ENCODE measurements around the gene EYA4.
"Not testable (repeated sequence)": the region's sequence is repeated elsewhere in the genome, so short reads cannot be mapped to it uniquely, and the experiment has no call there.

The EYA4 gene

DNA sequence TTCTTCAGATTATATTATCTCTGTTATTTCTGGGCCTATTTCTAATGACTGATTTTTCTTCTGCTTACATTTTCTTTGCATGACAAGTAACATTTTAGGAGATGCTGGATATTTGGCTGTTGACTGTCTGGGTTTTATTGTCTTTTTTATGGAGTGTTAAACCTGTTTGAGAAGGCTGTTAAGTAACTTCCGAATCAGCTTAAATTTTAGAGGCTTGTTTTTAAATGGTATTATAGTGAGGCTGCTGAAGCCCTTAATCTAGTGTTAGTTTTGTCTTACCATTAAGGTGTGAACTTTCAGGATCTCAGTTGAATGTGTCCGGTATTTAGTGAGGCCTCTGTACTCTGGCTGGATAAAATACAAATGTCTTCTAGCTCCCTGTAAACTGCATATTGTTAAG, 109.8 kb downstream of the EYA4 start:
- DNase-seq (ENCODE audit: low read depth in 2 of 2), result no peak

DNA sequence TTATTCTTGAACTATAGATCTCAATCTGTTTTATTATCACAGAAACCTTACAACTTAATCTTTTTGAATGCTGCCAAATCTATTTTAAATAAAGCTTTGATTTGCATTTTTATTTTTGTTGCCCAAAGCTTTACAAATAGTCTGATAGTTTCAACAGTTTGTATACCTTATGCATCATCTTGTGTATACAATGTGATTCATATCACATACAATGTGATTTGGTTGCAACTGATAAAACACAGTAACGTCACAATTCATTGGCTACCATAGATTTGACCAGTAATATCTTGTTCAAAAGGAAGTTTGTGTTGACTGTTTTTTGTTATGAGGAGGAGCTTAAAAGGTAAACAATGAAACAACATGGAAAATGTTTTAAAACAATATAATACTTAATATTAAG, 110.9 kb downstream of the EYA4 start:
- no peak for DNase-seq (ENCODE audit: low read depth in 2 of 2)

DNA sequence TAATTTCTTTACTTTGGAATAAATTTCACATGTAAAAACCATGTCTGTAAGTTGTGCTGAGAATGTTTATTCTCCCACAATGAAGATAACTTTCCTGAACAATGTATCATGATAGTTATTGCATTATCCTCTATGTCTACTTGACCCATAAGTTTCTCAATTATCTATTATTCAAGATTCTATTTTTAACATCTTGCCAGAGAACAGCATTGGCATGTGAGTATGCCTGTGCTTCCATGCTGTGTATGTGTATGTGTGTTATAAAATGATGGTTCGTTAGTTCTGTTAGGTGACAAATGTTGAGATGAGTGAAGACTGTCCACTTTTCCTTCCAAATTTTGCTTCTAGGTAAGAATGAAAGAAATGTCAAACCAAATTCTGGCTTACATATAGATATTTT, 111.9 kb downstream of the EYA4 start:
- DNase-seq (ENCODE audit: low read depth in 2 of 2), result no peak

DNA sequence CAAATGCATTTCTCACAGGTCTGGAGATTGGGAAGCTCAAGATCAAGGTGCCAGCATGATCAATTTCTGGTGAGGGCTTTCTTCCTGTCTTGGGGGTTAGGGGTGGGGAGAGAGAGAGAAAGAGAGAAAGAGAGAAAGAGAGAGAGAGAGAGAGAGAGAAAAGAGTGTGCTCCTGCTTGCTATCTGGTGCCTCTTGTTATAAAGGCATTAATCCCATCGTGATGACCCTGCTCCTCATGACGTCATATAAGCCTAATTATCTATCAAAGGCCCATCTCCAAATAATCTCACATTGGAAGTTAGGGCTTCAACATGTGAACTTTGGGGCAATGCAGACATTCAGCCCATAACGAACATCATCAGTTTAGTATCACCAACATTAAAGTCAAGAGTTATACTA, 114.8 kb downstream of the EYA4 start:
- no peak for DNase-seq (ENCODE audit: low read depth in 2 of 2)

DNA sequence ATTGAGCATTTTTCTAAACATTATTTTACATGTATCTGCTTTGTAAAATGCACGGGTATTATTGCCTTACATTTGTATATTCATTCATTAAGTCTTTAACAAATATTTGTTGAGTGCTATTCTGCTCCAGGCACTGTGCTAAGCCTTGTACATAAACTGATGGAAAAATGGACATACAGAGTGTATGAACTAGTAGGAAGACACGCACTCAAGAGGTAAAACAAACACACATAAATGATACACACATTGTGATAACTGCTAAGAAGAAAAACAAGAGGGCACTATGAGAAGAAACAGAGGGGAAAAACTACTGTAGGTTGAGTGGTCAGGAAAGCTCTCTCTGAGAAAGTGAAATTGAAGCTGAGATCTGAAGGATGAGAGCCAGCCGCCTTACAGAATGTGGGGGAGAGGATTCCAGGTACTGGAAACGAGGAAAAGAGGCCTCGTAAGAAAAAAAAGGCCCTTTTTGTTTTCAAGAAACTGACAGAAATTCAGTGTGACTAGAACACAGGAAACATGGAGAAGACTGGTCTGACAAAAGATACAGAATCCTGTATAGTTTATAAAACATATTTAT, 117.5 kb downstream of the EYA4 start:
- no peak for DNase-seq (ENCODE audit: low read depth in 2 of 2)

DNA sequence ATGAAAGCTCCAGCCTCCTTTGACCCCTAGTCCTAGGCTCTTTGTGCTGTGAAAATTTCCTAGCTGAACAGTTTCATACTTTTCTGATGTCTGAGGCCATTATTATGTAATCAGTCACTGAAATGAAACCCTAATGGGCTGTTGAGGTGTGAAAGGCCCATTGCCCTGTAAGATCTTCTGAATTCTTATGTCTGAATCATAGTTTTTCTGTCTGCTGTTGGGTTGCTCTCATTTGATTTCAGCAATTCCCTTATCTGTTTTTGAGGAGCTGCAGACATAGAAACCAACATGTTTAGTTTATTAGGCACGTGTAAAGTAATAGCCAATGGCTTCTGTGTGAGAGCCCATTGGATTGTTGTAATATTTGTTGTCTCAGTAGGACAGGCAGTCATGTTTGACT, 118.1 kb downstream of the EYA4 start:
- no peak for DNase-seq (ENCODE audit: low read depth in 2 of 2)

DNA sequence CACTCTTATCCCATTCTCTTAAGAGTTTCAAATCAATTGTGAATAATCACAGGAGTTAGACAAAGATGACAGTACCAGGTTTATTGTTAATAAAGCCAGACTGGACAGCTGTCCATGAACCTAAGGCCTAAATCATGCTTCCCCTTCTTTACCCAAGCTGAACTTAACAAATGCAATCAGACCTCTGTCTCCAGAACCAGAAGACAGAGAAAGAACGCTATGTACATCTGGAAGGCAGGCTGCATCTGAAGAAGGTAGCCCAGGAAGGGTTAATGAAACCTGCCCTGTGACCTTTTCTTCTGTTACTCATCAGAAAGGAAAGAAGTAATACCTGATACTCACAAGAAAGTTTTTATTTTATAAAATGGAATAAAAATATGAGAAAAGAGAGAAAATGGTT, 118.6 kb downstream of the EYA4 start:
- no peak for DNase-seq (ENCODE audit: low read depth in 2 of 2)

DNA sequence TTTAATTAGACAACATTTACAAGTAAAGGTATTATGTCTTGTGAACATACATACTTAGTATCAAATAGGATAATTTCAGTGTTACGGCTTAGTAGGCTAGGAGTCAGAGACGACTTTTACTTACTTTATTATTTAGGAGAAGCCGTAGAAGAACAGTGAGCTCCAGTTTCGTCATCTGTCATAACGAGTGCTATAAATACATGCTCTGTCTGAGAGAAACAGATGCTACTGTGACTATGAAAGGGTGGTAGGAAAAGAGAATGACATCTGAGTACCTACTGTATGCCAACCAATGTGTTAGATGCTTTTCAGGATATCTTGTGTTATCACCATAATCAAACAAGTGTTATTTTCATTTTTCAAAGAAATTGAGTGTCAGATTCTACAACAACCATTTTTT, 119.0 kb downstream of the EYA4 start:
- no peak for DNase-seq (ENCODE audit: low read depth in 2 of 2)

DNA sequence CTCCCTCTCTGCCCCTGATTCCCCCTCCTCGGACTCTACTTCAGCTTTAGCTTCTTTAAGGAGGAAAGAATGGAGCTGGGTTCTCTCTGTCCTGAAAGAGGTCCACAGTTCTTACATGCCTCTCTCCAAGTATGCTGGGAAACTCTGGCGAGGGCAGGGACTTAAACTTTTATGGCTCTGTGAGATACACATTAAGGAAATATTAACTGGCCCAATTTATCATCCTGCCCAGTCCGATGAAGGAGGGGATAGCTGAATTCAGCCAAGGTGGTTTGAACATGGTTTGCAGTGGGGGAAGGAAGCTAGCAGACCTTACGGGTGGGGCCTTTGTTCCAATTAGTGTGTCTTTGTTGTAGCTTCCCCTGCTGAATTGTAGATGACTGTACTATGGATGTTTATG, 121.7 kb downstream of the EYA4 start:
- DNase-seq (ENCODE audit: low read depth in 2 of 2), result no peak

DNA sequence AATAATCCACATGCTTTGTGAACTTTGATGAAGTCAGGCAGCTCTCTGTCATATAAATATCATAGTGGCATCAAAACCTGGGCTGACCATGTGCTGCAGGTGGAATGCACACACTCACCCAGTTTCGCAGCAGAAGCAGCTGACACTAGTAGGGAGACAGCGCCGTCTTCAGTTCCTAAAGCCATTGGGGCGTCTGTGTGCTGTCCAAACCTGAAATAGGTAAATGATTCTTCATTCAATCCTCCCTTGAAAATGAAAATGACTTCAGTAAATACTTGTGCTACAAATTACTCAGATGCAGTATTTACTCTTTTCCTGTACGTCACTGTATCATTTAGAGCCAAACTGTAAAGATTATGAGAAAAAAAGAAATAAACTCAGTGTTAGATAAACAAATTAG, 127.5 kb downstream of the EYA4 start:
- DNase-seq (ENCODE audit: low read depth in 2 of 2), result no peak

DNA sequence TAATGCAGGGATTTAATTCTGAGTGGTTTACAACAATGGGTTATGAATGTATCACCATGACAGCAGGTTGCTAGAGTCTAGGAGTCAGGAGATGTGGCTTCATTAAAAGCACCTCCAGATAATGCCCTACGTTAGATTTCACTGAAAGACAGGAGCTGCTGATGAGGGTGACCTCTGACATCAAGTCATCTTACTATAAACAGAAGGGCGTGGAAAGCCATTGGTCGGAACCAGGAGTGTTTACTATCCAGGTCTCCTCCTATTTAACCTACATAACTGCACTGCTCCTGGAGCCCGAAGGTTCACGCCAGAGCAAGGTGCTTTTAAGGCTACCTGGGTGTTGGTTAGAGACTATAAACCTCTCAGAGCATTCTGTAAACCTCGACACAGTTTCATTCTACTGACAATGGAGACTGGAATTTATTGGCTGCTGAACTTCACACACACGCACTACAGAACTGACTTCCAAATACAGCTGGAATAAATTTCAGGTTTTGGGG, 128.7 kb downstream of the EYA4 start:
- DNase-seq (ENCODE audit: low read depth in 2 of 2), result no peak

DNA sequence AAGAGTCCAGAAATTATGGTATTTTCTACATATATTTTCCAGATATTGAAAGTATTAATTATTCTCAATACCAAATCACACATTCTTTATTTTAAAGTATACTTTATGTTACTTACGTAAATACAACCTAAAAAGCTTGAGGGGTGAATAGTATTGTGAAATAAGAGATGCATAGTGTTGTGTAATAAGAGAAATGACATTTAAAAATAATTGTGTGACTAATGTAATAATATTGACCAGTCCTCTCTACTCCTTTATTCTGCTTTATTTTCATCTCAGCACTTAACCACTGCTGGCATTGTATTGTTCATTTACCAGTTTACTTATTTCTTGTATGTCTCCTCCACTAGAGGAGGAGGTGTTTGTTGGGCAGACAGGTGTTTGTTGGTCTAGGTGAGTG, 135.6 kb downstream of the EYA4 start:
- no peak for DNase-seq (ENCODE audit: low read depth in 2 of 2)

DNA sequence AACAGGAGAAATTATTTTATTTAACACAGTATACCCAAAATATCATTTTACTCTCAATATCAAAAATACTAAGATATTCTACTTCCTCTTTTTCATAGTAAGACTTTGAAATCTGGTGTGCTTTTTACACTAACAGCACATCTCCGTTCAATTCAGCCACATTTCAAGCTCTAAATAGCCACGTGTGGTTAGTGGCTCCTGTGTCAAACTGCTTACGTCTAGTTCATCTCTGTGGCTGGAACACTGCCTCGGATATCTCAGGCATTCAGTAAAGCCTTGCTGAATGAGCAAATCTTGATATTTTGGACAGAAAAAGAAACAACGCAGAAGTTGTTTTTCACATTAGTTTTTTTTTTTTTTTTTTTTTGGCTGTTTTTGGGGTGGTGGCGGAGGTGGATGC, 136.1 kb downstream of the EYA4 start:
- DNase-seq (ENCODE audit: low read depth in 2 of 2), result no peak

DNA sequence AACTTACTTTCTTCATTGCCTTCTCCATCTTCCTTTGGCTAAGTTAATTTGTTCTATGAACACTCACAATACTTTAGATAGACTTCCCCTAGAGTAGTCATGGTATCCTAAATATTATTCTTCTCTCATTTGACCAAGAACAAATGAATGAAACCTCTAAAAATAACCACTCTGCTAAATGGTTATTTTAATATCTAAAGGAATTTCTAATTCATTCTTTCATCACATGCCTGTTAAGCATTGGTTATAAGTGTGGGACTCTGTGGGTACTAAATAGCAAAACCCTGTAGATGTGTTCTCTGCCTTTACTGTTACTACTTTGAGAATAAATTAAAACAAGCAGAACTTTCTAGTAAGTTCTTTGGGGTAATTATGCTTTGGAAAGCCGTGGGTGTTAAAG, 138.9 kb downstream of the EYA4 start:
- DNase-seq (ENCODE audit: low read depth in 2 of 2), result no peak

DNA sequence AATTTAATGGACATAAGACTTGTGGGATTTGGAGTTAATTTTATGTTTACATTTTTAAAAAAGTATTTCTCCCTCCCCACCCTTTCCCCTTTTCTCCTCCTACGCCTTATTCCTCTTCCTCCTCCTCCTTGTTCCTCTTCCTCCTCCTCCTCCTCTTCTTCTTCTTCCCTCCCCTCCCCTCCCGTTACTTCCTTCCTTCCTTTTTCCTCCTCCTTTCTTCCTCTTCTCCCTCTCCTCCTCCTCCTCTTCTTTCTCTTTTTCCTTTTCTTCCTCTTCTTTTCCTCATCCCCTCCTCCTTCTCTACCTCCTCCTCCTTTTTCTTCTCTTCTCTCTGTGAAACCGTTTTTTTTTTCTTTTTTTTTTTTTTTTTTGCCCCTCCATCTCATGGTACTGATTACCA, 139.6 kb downstream of the EYA4 start:
- no peak for DNase-seq (ENCODE audit: low read depth in 2 of 2)

DNA sequence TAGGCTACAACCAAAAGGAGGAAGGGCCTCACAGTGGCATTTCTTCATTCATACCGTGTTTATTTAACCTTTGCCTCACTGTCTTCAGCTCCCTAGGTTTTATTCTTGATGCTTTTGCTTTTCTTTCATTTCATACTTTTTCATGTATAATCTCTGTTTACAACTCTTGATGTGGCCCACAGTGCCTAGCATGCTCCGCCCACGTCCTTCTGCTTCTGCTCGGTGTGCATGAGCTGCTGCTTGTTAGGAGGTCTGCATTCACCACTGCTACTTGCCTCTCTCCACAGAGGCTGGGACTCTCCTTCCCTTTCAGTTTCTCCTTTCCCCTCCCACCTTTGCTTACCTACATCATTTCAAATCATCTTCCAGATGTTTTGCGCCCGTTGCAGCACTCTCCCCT, 147.6 kb downstream of the EYA4 start:
- no peak for DNase-seq (ENCODE audit: low read depth in 2 of 2)

DNA sequence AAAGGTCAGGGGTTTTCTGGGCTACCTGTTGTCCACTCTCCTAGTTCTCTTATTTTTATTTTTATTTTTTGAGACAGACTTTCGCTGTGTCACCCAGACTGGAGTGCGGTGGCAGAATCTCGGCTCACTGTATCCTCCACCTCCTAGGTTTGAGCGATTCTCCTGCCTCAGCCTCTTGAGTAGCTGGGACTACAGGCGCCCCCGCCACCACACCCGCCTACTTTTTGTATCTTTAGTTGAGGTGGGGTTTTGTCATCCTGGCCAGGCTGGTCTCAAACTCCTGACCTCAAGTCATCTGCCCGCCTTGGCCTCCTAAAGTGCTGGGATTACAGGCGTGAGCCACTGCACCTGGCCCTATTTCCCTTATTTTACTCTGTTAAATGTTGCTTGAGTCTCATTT, 149.0 kb downstream of the EYA4 start:
- no peak for DNase-seq (ENCODE audit: low read depth in 2 of 2)

DNA sequence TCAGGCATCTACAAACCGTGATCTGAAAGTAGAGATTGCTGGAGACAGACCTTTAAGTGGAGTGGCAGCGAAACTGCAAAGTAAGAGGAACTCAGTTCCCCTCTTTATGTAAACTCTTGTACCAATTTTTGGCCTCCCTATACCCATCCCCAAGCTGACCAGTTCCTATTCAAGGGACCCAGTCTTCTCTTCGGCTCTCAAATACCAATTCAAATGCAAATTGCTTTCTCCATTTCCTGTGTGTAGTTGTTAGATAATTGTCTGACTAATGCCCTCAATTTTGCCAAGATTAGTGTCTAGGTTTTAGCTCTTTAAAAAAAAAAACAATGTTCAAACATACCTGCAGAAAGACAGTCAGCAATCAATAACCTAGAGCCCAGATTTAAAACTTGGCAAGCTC, 150.9 kb downstream of the EYA4 start:
- DNase-seq (ENCODE audit: low read depth in 2 of 2), result no peak

DNA sequence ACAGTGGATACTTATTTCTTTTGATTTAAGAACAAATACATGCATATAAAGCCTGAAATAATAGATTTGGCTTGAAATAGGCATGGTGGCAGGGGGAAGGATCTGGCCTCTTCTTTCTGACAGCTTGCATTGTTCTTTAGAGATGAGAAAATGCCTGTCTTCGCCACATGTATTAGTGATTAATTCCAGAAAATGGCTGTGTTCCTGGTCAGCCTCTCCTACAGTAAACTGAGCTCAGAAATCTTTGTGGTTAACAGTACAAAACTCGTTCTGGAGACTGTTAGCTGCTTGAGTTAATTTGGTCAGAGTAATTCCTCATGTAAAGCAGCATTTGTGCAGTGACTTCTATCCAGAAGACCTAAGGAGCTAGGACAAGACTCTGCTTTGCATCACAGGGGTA, 151.5 kb downstream of the EYA4 start:
- DNase-seq (ENCODE audit: low read depth in 2 of 2), result peak; percentile 3 to 5

DNA sequence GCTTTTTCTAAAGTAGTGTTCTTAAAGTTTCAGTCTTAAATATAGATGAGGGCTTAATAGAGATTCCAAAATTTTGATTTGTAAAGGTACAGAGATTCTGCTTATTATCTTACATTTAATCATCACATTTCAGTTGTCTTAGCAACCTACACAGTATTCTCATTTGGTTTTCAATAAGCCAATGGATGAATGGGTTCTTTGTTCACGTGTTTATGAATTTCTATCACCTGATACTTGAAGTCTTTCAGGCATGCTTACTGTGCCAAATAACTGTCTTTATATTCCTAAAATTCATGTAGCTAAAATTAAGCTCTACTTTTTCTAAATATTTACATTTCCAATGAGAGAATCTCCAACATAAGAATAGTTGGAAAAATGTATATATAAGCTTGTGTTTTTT, 152.7 kb downstream of the EYA4 start:
- no peak for DNase-seq (ENCODE audit: low read depth in 2 of 2)

DNA sequence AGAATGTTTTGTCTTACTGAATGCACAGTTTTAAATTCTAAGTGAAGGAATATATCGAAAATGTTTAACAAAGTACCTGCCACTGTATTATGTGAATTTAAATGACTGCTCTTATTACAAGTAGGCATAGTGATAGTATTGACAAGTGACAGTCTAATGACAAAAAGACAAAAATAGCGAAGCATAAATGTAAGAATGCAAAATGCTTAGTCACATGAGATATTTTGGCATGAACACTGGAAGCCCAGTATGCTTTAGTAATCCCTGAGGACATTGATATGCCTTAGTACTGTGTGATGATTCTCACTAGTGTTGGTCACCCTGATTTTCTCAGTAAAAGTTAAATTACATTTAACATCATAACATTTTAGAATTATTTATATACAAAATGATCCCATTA, 153.5 kb downstream of the EYA4 start:
- no peak for DNase-seq (ENCODE audit: low read depth in 2 of 2)

DNA sequence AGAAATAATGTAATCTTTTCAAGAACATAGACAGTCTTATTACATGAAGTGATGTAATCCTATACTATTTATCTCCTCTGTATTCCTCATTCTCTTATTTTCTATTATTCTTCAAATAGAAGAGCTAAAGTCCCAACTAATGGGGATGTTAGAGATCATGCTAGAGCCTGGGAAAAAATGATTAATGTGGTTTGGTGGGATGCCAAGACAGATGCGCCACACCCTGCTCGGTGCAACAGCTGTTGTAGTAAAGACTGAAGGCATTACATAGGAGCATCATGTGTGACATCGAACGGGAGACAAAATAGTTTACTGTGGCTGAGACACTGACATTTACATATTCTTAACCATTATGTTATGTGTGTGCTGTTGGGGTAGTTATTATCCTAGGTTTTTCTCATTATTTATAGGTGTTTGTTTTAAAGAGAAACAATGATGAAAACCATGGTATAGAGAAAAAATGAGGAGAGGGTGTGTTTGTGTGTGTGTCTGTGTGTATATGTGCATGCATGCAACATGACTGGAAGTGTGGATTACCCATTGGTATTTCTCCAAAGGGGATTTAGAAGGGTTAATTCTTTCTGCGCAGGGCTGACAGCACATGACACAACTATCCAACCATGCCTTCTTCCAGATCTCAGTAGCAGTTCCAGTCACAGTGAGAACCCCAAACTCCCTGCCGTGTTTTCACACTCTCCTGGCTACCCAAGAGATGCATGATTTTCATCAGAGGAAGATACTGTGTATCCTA, 155.3 kb downstream of the EYA4 start:
- DNase-seq (ENCODE audit: low read depth in 2 of 2), result no peak

DNA sequence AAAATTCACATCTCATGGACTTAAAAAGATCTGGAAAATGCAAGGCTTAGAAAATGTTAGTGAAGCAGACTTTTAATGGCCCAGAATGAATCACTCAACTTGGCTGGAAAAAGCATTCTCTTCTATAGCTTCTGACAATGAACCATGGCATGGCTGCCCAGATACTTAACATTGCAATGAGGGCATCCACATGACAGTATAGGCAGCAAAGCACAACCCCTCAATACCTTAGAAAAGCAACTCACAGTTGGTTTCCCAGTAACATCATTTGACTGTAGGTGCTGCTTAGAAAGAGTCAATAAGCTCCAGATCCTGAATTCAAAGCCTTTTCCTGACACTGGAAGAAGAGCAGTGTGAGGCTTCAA, 155.8 kb downstream of the EYA4 start:
- no peak for DNase-seq (ENCODE audit: low read depth in 2 of 2)

DNA sequence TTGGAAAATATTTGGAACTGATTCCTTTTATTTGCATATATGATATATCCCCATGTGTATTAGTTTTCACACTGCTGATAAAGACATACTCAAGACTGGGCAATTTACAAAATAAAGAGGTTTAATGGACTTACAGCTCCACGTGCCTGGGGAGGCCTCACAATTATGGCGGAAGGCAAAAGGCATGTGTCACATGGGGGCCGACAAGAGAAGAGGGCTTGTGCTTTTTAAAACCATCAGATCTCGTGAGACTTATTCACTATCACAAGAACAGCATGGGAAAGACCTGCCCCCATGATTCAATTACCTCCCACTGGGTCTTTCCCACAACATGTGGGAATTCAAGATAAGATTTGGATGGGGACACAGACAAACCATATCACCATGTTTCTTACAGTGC, 156.4 kb downstream of the EYA4 start:
- not testable (repeated sequence) for DNase-seq (ENCODE audit: low read depth in 2 of 2)

All from fibroblast of skin of left quadriceps (primary cell).